Skeletal muscle satellite cell (primary cell): Measurements from ENCODE around the gene VPS41. TPM values are rescaled to one million over a fixed set of nuclear protein-coding genes. Genes with fewer than 3 reads are reported as not detected.
"Not testable (repeated sequence)": the region's sequence is repeated elsewhere in the genome, so short reads cannot be mapped to it uniquely, and the experiment has no call there.

Source experiments
- H3K27me3 ChIP-seq: 2 replicates; pipeline ENCODE4 v1.7.0; 2013; ENCODE audit warnings: low read length; ENCODE audit not compliant: control insufficient read depth, insufficient read depth
- H3K36me3 ChIP-seq: 2 replicates; pipeline ENCODE4 v1.7.0; 2013; ENCODE audit warnings: mild to moderate bottlenecking, control low read depth, low read length; ENCODE audit not compliant: insufficient read depth
- H3K4me1 ChIP-seq: 2 replicates; pipeline ENCODE4 v1.7.0; 2013; ENCODE audit warnings: low read length; ENCODE audit not compliant: control insufficient read depth, insufficient read depth
- H3K4me2 ChIP-seq: 2 replicates; pipeline ENCODE4 v1.7.0; 2013; ENCODE audit warnings: mild to moderate bottlenecking, low read length
- H3K4me3 ChIP-seq: 2 replicates; pipeline ENCODE4 v1.7.0; 2013; ENCODE audit warnings: low read length
- H3K9ac ChIP-seq: 2 replicates; pipeline ENCODE4 v1.7.0; 2013; ENCODE audit warnings: mild to moderate bottlenecking, low read depth, low read length, moderate library complexity
- H3K9me3 ChIP-seq: replicated peaks from 2 replicates; pipeline ENCODE4 v1.7.0; 2013; ENCODE audit warnings: mild to moderate bottlenecking, control low read depth, low read length
- total RNA-seq: library from RNA; depleted of rRNA; stranded (reverse); fragments of >200 nt; gene quantifications from 2 replicates; pipeline ENCODE4 v1.2.3, GENCODE V29; 2012; rRNA removed

VPS41 gene
- 31.7 and 45.1 TPM in 2 replicates for total RNA-seq

- Histone ChIP-seq H3K27me3 (no peaks in the 10 kb centered on the region), H3K4me3 (peak within 1 kb of the TSS; percentile 86), H3K9ac (peak within 1 kb of the TSS; percentile 81)
These were observed at the start of gene VPS41 for GRCh38 chr7:38908759-38909335. VPS41 (minus strand) TSS chr7:38909191; CDS start chr7:38909174, 17 bp downstream.

GRCh38 chr7:38955892-38956291 lies 46.9 kb upstream of the VPS41 start:
- H3K4me2 ChIP-seq, result no peak overlapping the region
- no peak overlapping the region for H3K4me3 ChIP-seq
- no peaks in the 10 kb centered on the region for H3K36me3 ChIP-seq
- H3K4me1 ChIP-seq, result no peaks in the 10 kb centered on the region
- no peak overlapping the region for H3K9ac ChIP-seq
- no peaks in the 10 kb centered on the region for H3K27me3 ChIP-seq
- H3K9me3 ChIP-seq, result no peaks in the 10 kb centered on the region

More at GRCh38 chr7:38908759-38909335, at the start of gene VPS41:
- Histone ChIP-seq H3K4me1 (peaks cover 11% of the 10 kb centered on the region), H3K9me3 (no peaks in the 10 kb centered on the region), H3K4me2 (peak within 1 kb of the TSS; percentile 81), H3K36me3 (no peaks in the 10 kb centered on the region)

- H3K9ac ChIP-seq, result no peak overlapping the region
- no peaks in the 10 kb centered on the region for H3K9me3 ChIP-seq
- no peaks in the 10 kb centered on the region for H3K36me3 ChIP-seq
- no peaks in the 10 kb centered on the region for H3K27me3 ChIP-seq
- no peaks in the 10 kb centered on the region for H3K4me1 ChIP-seq
- H3K4me2 ChIP-seq, result no peak overlapping the region
- H3K4me3 ChIP-seq, result no peak overlapping the region
These were observed 45.0 kb upstream of the VPS41 start for GRCh38 chr7:38953971-38954370.

GRCh38 chr7:38953227-38953626 lies 44.2 kb upstream of the VPS41 start:
- Histone ChIP-seq H3K9me3 (no peaks in the 10 kb centered on the region), H3K36me3 (no peaks in the 10 kb centered on the region), H3K4me2 (no peak overlapping the region), H3K9ac (no peak overlapping the region), H3K4me3 (no peak overlapping the region), H3K27me3 (no peaks in the 10 kb centered on the region), H3K4me1 (no peaks in the 10 kb centered on the region)

GRCh38 chr7:38951213-38951612 lies 42.2 kb upstream of the VPS41 start:
- no peaks in the 10 kb centered on the region for H3K4me1 ChIP-seq
- H3K4me2 ChIP-seq, result no peak overlapping the region
- H3K27me3 ChIP-seq, result no peaks in the 10 kb centered on the region
- H3K36me3 ChIP-seq, result no peaks in the 10 kb centered on the region
- no peaks in the 10 kb centered on the region for H3K9me3 ChIP-seq
- no peak overlapping the region for H3K9ac ChIP-seq
- no peak overlapping the region for H3K4me3 ChIP-seq

- no peak overlapping the region for H3K4me3 ChIP-seq
- no peak overlapping the region for H3K4me2 ChIP-seq
- no peaks in the 10 kb centered on the region for H3K27me3 ChIP-seq
- H3K36me3 ChIP-seq, result no peaks in the 10 kb centered on the region
- no peaks in the 10 kb centered on the region for H3K4me1 ChIP-seq
- H3K9ac ChIP-seq, result no peak overlapping the region
- H3K9me3 ChIP-seq, result no peaks in the 10 kb centered on the region
These were observed 41.3 kb upstream of the VPS41 start for GRCh38 chr7:38950309-38950708.

GRCh38 chr7:38947541-38947940 lies 38.5 kb upstream of the VPS41 start:
- not testable (repeated sequence) for H3K27me3 ChIP-seq, H3K4me2 ChIP-seq, H3K36me3 ChIP-seq, H3K4me3 ChIP-seq, H3K4me1 ChIP-seq, H3K9me3 ChIP-seq, H3K9ac ChIP-seq

- H3K4me1 ChIP-seq, result no peaks in the 10 kb centered on the region
- no peak overlapping the region for H3K4me3 ChIP-seq
- H3K27me3 ChIP-seq, result peaks cover 8% of the 10 kb centered on the region
- no peaks in the 10 kb centered on the region for H3K9me3 ChIP-seq
- H3K9ac ChIP-seq, result no peak overlapping the region
- no peaks in the 10 kb centered on the region for H3K36me3 ChIP-seq
- no peak overlapping the region for H3K4me2 ChIP-seq
These were observed 33.5 kb upstream of the VPS41 start for GRCh38 chr7:38942431-38943051.

- Histone ChIP-seq H3K4me1 (no peaks in the 10 kb centered on the region), H3K4me3 (no peak overlapping the region)
These were observed 31.8 kb upstream of the VPS41 start for GRCh38 chr7:38940774-38941173.

GRCh38 chr7:38938589-38938988 lies 29.6 kb upstream of the VPS41 start:
- no peaks in the 10 kb centered on the region for H3K9me3 ChIP-seq
- no peaks in the 10 kb centered on the region for H3K4me1 ChIP-seq

More at GRCh38 chr7:38940774-38941173, 31.8 kb upstream of the VPS41 start:
- Histone ChIP-seq H3K4me2 (no peak overlapping the region), H3K9ac (no peak overlapping the region), H3K36me3 (no peaks in the 10 kb centered on the region), H3K9me3 (no peaks in the 10 kb centered on the region), H3K27me3 (peaks cover 8% of the 10 kb centered on the region)

GRCh38 chr7:38938001-38938485 lies 29.1 kb upstream of the VPS41 start:
- Histone ChIP-seq H3K4me1 (no peaks in the 10 kb centered on the region), H3K4me3 (no peak overlapping the region), H3K27me3 (peaks cover 7% of the 10 kb centered on the region), H3K4me2 (no peak overlapping the region), H3K36me3 (no peaks in the 10 kb centered on the region), H3K9me3 (no peaks in the 10 kb centered on the region), H3K9ac (no peak overlapping the region)

More at GRCh38 chr7:38938589-38938988, 29.6 kb upstream of the VPS41 start:
- Histone ChIP-seq H3K4me2 (no peak overlapping the region), H3K36me3 (no peaks in the 10 kb centered on the region), H3K27me3 (peaks cover 8% of the 10 kb centered on the region), H3K4me3 (no peak overlapping the region), H3K9ac (no peak overlapping the region)

- H3K4me1 ChIP-seq, result no peaks in the 10 kb centered on the region
- no peak overlapping the region for H3K9ac ChIP-seq
- H3K36me3 ChIP-seq, result no peaks in the 10 kb centered on the region
- H3K4me2 ChIP-seq, result no peak overlapping the region
- H3K27me3 ChIP-seq, result no peaks in the 10 kb centered on the region
- no peak overlapping the region for H3K4me3 ChIP-seq
- no peaks in the 10 kb centered on the region for H3K9me3 ChIP-seq
These were observed 27.6 kb upstream of the VPS41 start for GRCh38 chr7:38936641-38937040.
